Testis (tissue), 2 donors: ENCODE results near the gene IRF8.

Experiments
- POLR2A ChIP-seq: fragments of 450-650 bp; IDR thresholded peaks from one replicate; pipeline ENCODE4 v1.6.1; 2017; ENCODE audit warnings: antibody characterized with exemption, mild to moderate bottlenecking, moderate library complexity
- TF ChIP-seq, protein P1 (sequence below), 3 experiments: fragments of 450-650 bp in 2 of 3; fragments of 200-600 bp in 1 of 3; sonication (generic) in 1 of 3; IDR thresholded peaks; one replicate each; pipeline ENCODE4 v1.5.1; 2016 to 2019; ENCODE audit warnings: antibody characterized with exemption in 3 of 3, mild to moderate bottlenecking in 2 of 3, moderate library complexity in 1 of 3

DNA sequence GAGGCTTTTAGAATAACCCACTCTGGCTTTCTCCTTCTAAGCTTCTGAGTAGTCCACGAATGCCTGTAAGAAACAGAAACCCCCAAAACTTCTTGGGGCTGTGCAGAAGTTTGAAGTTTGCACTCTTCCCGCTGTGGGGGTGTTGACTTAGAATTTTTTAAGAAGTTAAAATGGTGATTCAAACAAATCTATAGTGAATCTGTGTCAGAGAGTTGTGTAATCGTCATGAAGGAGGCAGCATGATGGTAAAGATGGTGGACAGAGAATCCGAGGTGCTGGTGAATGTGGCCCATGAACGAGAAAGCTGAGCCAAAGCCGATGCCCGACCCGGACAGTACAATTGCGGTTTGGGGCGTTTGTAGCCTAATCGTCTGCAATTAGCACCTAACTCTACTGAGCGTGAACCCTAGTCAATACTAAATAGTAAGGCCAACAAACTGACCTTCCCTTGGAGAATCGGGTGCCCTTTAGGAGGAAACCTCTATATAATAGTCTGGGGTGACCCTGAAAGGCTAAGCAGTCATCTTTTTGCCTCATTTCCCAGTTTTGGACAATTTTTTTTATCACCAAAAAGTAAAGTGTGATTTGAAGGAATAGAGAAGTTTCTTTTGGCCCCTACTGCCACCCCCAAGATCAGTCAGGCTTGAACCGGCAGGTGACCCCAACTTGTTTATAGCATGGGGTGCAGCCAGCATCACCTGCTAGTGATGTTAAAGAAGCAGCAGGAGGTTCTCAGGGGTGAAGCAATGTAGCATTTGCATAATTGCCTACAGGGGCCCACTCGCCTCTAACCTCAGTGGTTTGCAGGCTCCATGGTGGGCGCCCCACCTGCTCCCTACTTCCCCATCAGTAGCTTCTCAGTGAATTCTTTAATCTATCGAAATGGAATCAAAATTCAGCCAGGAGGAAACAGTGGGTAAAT, 11.2 kb downstream of the IRF8 start:
- no peak for TF ChIP-seq POLR2A
- TF ChIP-seq, protein P1, sequence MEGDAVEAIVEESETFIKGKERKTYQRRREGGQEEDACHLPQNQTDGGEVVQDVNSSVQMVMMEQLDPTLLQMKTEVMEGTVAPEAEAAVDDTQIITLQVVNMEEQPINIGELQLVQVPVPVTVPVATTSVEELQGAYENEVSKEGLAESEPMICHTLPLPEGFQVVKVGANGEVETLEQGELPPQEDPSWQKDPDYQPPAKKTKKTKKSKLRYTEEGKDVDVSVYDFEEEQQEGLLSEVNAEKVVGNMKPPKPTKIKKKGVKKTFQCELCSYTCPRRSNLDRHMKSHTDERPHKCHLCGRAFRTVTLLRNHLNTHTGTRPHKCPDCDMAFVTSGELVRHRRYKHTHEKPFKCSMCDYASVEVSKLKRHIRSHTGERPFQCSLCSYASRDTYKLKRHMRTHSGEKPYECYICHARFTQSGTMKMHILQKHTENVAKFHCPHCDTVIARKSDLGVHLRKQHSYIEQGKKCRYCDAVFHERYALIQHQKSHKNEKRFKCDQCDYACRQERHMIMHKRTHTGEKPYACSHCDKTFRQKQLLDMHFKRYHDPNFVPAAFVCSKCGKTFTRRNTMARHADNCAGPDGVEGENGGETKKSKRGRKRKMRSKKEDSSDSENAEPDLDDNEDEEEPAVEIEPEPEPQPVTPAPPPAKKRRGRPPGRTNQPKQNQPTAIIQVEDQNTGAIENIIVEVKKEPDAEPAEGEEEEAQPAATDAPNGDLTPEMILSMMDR (IDR thresholded peaks at IDR 0.05) = no peak
